PC-9 (cell line): Measurements from ENCODE around the gene WDR43.

ENCODE experiments used
- CTCF ChIP-seq: fragments of 200-600 bp; sonication (generic); conservative IDR thresholded peaks from 2 replicates; pipeline ENCODE4 v1.6.1; 2017; ENCODE audit warnings: mixed run types, antibody characterized with exemption, mild to moderate bottlenecking, moderate library complexity
- EZH2 ChIP-seq: fragments of 200-600 bp; sonication (generic); IDR thresholded peaks from 2 replicates; pipeline ENCODE4 v1.8.0; 2017; ENCODE audit warnings: antibody characterized with exemption, low read depth

DNA sequence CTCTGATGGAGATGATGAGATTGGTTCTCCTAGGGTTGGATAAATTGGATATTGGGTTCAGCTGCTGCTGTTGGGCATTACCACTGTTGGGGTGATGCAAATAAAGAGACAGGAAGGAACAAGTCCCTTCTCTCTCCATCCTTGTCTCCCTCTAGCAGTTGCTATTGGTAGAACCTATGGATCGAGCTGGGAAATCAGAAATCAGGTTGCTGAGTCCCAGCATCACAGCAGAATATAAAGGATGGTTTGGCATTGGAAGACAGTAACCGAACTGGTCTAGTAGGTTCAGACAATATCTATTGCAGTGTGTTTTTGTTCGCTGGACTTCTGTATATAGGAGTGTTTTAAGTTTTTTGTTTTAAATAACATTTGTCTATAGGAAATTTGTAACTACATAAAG, 8.1 kb downstream of the WDR43 start:
- TF ChIP-seq CTCF (no peak), EZH2 (no peak)
